OCI-LY3 (cell line): ENCODE results near the gene GSTM3.

ENCODE experiments used
- EZH2phosphoT487 ChIP-seq: fragments of 200-600 bp; shearing (Covaris generic); IDR thresholded peaks from 2 replicates; pipeline ENCODE4 v1.6.1; 2018; ENCODE audit warnings: antibody characterized with exemption, mixed run types, low read depth
- TF ChIP-seq, protein P1 (sequence below): fragments of 200-600, 300-600 bp; sonication (generic); IDR thresholded peaks from 2 replicates; pipeline ENCODE4 v1.5.1; 2014; ENCODE audit warnings: antibody characterized with exemption, low read length, low read depth

DNA sequence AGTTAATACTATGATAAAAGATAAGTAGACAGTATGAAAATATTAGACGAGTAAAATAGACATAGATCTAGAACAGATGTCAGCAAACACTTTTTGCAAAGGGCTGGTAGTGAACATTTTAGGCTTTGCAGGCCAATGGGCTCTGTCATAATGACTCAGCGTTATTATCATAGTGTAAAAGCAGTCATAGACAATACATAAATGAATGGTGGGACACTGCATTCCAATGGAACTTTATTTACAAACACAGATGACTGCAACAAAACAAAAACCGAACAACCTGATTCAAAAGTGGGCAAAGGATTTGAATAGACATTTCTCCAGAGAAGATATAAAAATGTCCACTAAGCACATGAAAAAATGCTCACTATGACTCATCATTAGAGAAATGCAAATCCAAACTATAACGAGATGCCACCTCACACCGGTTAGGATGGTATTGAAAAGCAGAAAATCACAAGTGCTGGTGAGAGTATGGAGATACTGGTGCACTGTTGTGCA lies 21.5 kb downstream of the GSTM3 start:
- TF ChIP-seq, protein P1, sequence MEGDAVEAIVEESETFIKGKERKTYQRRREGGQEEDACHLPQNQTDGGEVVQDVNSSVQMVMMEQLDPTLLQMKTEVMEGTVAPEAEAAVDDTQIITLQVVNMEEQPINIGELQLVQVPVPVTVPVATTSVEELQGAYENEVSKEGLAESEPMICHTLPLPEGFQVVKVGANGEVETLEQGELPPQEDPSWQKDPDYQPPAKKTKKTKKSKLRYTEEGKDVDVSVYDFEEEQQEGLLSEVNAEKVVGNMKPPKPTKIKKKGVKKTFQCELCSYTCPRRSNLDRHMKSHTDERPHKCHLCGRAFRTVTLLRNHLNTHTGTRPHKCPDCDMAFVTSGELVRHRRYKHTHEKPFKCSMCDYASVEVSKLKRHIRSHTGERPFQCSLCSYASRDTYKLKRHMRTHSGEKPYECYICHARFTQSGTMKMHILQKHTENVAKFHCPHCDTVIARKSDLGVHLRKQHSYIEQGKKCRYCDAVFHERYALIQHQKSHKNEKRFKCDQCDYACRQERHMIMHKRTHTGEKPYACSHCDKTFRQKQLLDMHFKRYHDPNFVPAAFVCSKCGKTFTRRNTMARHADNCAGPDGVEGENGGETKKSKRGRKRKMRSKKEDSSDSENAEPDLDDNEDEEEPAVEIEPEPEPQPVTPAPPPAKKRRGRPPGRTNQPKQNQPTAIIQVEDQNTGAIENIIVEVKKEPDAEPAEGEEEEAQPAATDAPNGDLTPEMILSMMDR: no peak
- TF ChIP-seq EZH2phosphoT487: no peak
